HEK293T (cell line): ENCODE data around the gene FAM53B.

Experiments
- ARNT ChIP-seq: fragments of 450-650 bp; IDR thresholded peaks from 2 replicates; pipeline ENCODE4 v1.6.1; 2017; ENCODE audit warnings: mild to moderate bottlenecking
- BHLHE40 ChIP-seq: fragments of 450-650 bp; IDR thresholded peaks from 2 replicates; pipeline ENCODE4 v1.6.1; 2016; ENCODE audit warnings: mild to moderate bottlenecking, moderate library complexity, borderline replicate concordance
- FOXA1 ChIP-seq: fragments of 450-650 bp; IDR thresholded peaks from 2 replicates; pipeline ENCODE4 v1.6.1; 2016; ENCODE audit warnings: mild to moderate bottlenecking
- FOXK2 ChIP-seq: fragments of 450-650 bp; IDR thresholded peaks from 2 replicates; pipeline ENCODE4 v1.6.1; 2016; ENCODE audit warnings: mild to moderate bottlenecking
- FOXM1 ChIP-seq: fragments of 450-650 bp; IDR thresholded peaks from 2 replicates; pipeline ENCODE4 v1.6.1; 2017; ENCODE audit warnings: mild to moderate bottlenecking, borderline replicate concordance
- SP1 ChIP-seq: fragments of 450-650 bp; IDR thresholded peaks from 2 replicates; pipeline ENCODE4 v1.6.1; 2017
- SUZ12 ChIP-seq: fragments of 450-650 bp; IDR thresholded peaks from 2 replicates; pipeline ENCODE4 v1.6.1; 2016; ENCODE audit warnings: mild to moderate bottlenecking

- TF ChIP-seq SUZ12: no peak
- no peak for TF ChIP-seq FOXA1
- no peak for TF ChIP-seq FOXM1
- TF ChIP-seq ARNT: no peak
- no peak for TF ChIP-seq SP1
- no peak for TF ChIP-seq BHLHE40
- no peak for TF ChIP-seq FOXK2
Observed at GRCh38 chr10:124590216-124591122, 153.7 kb downstream of the FAM53B start.
